Mesodermal cell (in vitro differentiated cells): ENCODE data around the gene GPR158.
A peak's percentile ranks its signal among the peaks of the same experiment; 100 is the strongest.

Source experiments
- H3K27ac ChIP-seq: 2 replicates; pipeline ENCODE4 v1.7.0; 2013; ENCODE audit warnings: mild to moderate bottlenecking, low read depth, low read length, moderate library complexity; ENCODE audit not compliant: severe bottlenecking
- H3K36me3 ChIP-seq: 2 replicates; pipeline ENCODE4 v1.7.1; 2013; ENCODE audit warnings: mild to moderate bottlenecking, low read length, moderate library complexity; ENCODE audit not compliant: control insufficient read depth, insufficient read depth
- H3K4me1 ChIP-seq: one replicate; pipeline ENCODE4 v1.7.1; 2013; ENCODE audit warnings: mild to moderate bottlenecking, low read length; ENCODE audit not compliant: insufficient read depth, control insufficient read depth, poor library complexity, severe bottlenecking
- H3K4me3 ChIP-seq: 2 replicates; pipeline ENCODE4 v1.7.0; 2013; ENCODE audit warnings: low read length, control low read depth, mild to moderate bottlenecking; ENCODE audit not compliant: insufficient read depth, poor library complexity, severe bottlenecking; ENCODE audit errors: extremely low read depth
- H3K9me3 ChIP-seq: 2 replicates; pipeline ENCODE4 v1.7.1; 2013; ENCODE audit warnings: mild to moderate bottlenecking, low read length, moderate library complexity; ENCODE audit not compliant: control insufficient read depth
- WGBS, 2 experiments: methylation state at CpG; one replicate each; pipeline ENCODE4 v1.1.5; 2013; ENCODE audit warnings: missing lambda C conversion rate in 2 of 2; ENCODE audit not compliant: insufficient coverage in 2 of 2; 5-methylcytosine and 5-hydroxymethylcytosine counted together

Gene GPR158

DNA sequence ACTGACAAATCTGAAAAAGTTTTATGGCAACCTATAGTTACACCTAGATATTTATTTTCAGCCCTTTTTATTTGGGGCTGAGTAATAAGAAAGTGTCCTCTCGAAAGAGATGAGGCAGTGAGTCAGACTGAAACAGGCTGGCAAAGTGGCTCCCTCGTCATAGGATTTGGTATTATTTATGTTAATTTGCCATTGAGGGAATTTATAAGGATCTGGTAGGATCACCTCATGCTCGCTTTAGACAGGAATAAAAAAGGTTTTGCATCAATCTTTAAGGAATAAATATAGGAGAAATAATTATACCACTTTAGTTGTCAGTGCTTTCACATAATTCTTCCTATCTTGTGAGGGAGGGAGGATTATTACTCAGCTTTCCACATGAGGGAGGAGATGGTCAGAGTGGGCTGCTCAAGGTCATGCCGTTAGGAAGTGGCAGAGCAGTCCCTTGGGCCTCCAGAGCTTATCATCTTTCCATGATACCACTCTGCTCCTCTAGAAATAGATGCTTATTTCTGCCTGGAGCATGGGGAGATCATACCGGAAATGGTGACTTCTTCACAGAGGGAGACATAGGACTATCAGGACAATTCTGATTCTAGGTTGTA is 356.8 kb downstream of the GPR158 start:
- H3K4me1 ChIP-seq, result no peaks in the 10 kb centered on the region
- 90 to 93% methylated on average over 3 of the region's 5 CpGs for WGBS, 2 experiments
- H3K36me3 ChIP-seq, result no peaks in the 10 kb centered on the region
- no peak overlapping the region for H3K27ac ChIP-seq
- no peaks in the 10 kb centered on the region for H3K9me3 ChIP-seq
- H3K4me3 ChIP-seq, result no peak overlapping the region

DNA sequence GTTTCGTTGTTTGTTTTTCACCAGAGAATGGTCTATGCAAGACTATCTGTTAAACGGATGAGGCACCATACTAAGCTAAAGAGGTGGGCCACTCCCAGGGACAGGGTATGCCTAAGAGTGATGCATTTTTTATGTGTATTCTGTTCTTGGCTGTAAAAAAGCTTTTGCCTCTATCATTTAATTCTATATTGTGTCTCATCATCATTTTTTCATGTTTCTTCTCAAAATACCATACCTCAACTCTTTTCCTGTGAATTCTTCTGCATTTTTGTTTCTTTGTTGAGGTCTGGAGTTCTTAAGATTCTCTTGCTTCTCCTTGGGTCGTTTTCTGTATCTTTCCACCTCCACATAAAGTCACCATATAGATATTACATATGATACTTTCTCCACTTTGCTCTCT is 357.4 kb downstream of the GPR158 start:
- Histone ChIP-seq H3K27ac (no peak overlapping the region), H3K36me3 (no peaks in the 10 kb centered on the region), H3K9me3 (no peaks in the 10 kb centered on the region), H3K4me3 (no peak overlapping the region), H3K4me1 (no peaks in the 10 kb centered on the region)
- 86% methylated on average over 1 of the region's 3 CpGs for WGBS, 2 experiments

DNA sequence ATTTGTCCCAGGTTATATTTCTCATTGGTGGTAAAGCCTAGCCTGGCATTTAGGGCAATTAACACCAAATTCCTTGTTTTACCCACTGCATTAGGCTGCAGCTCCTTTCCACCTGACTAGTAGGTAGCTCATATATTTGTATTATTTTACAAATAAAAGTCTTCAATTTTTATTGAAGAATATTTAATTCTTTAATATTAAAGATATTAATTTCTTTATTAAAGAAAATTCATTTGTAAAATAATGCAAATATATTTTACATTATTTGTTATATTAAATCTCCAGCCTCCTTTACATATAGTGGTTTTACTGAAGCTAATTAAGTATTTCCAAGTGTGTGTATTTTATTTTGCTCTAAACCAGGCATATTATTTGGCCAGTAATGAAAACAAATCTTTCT is 361.2 kb downstream of the GPR158 start:
- Histone ChIP-seq H3K9me3 (no peaks in the 10 kb centered on the region), H3K4me3 (no peak overlapping the region), H3K27ac (no peak overlapping the region), H3K4me1 (no peaks in the 10 kb centered on the region), H3K36me3 (no peaks in the 10 kb centered on the region)

DNA sequence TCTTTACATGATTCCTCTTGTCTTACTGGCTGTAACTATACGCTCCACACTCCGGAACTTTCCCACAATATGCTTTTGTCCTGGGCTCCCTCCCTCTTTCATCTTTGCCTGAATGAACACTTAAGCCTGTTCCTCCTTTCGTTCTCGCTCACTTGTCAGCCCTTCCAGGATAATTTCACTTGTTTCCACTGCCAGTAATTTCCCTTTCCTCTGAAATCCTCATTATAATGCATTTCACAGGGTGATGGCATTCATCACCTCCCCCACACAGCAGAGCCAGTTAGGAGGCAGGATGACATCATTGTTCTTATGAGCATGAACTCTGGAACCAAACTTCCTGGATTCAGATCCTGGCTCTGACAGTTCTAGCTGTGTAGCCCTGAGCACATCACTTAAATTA is 372.6 kb downstream of the GPR158 start:
- no peaks in the 10 kb centered on the region for H3K9me3 ChIP-seq
- no peak overlapping the region for H3K4me3 ChIP-seq
- H3K27ac ChIP-seq, result peak overlapping the region; percentile 52
- no peaks in the 10 kb centered on the region for H3K36me3 ChIP-seq
- WGBS, 2 experiments, result 74 to 83% methylated on average over 4 of the region's 4 CpGs
- H3K4me1 ChIP-seq, result no peaks in the 10 kb centered on the region

DNA sequence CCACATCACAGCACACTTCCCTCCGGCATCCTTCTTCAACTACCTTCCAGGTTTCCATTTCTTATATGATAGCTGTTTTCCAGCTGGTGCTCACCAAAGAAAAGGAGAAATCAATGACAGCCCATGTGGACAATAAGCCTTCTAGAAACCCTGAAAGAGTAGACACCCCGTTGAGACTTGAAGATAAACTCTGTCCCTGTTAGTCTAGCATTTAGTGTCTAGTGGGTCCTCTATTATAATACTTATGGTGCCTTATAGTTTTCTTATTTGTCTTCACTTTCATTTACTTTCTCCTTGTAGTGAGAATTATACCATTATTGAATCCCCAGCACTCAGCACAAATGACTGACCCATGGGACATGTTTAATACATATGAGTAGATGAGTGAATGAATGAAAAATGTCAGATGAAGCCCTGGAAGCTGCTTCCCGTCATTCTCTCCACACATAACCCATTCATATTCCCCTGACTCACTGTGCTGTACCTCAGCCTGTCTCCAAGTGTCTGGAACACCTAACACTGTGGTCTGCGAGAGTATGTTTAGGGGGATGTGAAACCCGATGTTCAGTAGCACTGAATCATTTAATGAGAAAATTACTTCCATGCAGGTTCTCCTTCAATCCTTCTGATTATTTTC is 377.6 kb downstream of the GPR158 start:
- 93 to 100% methylated on average over 2 to 3 of the region's 5 CpGs for WGBS, 2 experiments
- no peak overlapping the region for H3K27ac ChIP-seq
- H3K4me3 ChIP-seq, result no peak overlapping the region
- H3K9me3 ChIP-seq, result no peaks in the 10 kb centered on the region
- H3K4me1 ChIP-seq, result peaks cover 8% of the 10 kb centered on the region
- no peaks in the 10 kb centered on the region for H3K36me3 ChIP-seq

DNA sequence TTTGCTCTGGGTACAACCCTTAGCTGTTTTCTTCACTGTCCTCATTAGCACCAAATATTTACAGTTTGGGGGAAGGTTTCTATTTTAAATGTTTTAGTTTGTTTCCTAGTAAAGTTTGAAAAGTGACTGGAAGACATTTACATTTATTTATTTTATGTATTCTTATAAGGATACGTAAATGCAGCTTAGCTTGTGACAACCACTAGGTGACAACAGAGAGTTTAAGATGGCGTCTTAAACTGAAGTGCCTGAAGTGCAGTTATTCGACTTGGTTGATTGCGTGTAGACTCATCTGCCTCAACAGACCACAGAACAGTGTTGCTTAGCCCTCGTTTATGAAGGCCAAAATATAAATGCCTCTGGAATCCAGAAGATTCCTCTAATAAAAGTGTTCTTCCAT is 381.1 kb downstream of the GPR158 start:
- H3K27ac ChIP-seq, result no peak overlapping the region
- no peaks in the 10 kb centered on the region for H3K9me3 ChIP-seq
- no peaks in the 10 kb centered on the region for H3K36me3 ChIP-seq
- H3K4me1 ChIP-seq, result peaks cover 8% of the 10 kb centered on the region
- H3K4me3 ChIP-seq, result no peak overlapping the region
- 85 to 96% methylated on average over 5 of the region's 5 CpGs for whole genome bisulfite sequencing, 2 experiments

DNA sequence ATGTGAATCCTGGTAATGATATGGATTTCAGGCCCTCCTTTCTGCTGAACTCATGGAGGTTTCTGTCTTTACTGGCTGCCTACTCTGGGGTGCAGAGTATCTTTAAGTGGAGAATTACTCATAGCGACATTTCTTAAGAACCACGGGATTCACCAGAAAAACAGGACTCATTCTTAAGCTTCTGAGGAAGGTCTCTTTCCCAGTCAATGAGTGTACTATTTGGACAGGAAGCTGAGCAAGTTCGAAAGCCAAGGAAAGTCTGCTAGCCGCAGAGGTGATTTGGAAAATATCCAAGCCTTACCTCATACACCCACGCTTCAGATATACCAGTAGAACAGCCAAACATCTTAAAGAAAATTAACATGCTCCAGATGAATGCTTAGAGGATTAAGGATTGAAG is 381.7 kb downstream of the GPR158 start:
- WGBS, 2 experiments, result 92 to 94% methylated on average over 2 of the region's 5 CpGs

DNA sequence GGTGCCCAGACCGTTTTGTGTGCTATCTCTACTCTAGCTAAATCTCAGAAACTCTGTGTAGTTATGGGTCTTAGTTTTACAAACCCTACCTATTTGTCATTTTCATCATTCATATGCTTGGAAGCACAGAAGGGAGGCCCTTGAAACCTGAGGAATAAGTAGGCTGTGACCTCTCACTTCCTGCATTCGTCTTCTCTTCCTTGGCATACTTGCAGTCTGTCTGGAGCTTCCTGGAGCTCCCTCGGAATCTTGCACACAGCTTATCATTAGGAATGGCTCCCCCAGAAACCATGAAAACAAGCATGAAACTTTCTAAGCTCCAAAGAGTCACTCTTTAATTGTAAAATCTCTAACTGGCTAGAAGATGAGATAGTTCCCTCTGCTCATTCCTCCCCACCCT is 382.3 kb downstream of the GPR158 start:
- no peak overlapping the region for H3K27ac ChIP-seq
- WGBS, 2 experiments, result 79 to 100% methylated on average over 2 of the region's 3 CpGs
- no peaks in the 10 kb centered on the region for H3K36me3 ChIP-seq
- no peak overlapping the region for H3K4me3 ChIP-seq
- peaks cover 8% of the 10 kb centered on the region for H3K4me1 ChIP-seq
- no peaks in the 10 kb centered on the region for H3K9me3 ChIP-seq

More for the DNA sequence above, 381.7 kb downstream of the GPR158 start:
- H3K36me3 ChIP-seq, result no peaks in the 10 kb centered on the region
- peaks cover 8% of the 10 kb centered on the region for H3K4me1 ChIP-seq
- H3K9me3 ChIP-seq, result no peaks in the 10 kb centered on the region
- H3K27ac ChIP-seq, result no peak overlapping the region
- H3K4me3 ChIP-seq, result no peak overlapping the region

DNA sequence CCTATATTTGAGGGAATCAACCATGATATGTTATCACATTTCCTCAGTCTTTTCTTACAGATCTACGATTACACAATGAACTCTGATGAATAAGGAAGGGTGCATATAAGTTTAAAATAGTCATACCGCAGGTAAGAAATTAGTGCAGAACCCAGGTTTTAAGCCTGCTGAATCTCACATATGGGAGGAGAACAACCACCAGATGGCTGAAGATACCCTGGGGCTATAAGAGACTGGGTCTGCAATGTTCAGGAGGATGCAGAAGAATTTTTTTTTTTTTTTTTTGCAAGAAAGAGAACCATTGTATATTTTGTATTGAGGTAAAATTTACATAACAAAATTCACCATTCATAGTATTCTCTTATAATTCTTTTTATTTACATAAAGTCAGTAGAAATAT is 387.0 kb downstream of the GPR158 start:
- Histone ChIP-seq H3K36me3 (no peaks in the 10 kb centered on the region), H3K27ac (no peak overlapping the region), H3K4me3 (no peak overlapping the region), H3K9me3 (no peaks in the 10 kb centered on the region), H3K4me1 (peaks cover under 1% of the 10 kb centered on the region)
- 86 to 100% methylated on average over 1 of the region's 2 CpGs for WGBS, 2 experiments

DNA sequence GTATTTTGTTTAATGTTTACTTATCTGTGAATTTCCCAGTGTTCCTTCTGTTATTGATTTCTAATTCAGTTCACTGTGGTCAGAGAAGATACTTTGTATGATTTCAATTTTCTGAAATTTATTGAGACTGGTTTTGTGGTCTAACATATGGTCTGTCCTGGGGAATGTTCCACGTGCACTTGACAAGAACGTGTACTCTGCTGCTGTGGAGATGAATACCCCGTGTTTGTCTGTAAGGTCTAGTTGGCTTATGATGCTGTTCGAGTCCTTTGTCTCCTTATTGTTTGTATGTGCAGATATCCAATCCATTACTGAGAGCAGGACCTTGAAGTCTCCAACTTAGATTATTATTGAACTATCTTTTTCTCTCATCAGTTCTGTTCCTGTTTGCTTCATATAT is 387.7 kb downstream of the GPR158 start:
- Histone ChIP-seq H3K9me3 (no peaks in the 10 kb centered on the region), H3K36me3 (no peaks in the 10 kb centered on the region), H3K4me1 (no peaks in the 10 kb centered on the region), H3K4me3 (no peak overlapping the region), H3K27ac (no peak overlapping the region)
- WGBS, 2 experiments, result 79% methylated on average over 3 of the region's 4 CpGs; no CpG with 5 or more reads in 1 of the 2 experiments

DNA sequence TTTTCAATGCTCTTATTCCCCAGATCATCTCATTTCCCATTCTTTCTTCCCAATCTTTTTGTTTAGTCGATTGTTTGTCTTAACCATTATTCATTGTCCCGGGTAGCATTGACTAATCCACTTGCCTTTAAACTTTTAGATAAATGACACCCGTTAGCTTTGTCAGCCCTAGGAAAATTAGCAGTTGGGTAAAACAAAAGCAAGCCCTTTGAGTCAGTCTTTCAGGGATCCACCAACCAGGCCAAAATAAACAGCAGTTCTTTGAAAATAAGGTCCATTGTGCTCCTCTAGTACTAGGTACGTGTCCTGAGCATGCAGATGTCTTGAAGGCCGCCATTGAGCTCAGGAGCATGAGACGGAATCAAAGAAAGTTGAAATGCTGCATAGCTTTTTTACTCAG is 389.6 kb downstream of the GPR158 start:
- Histone ChIP-seq H3K36me3 (no peaks in the 10 kb centered on the region), H3K9me3 (no peaks in the 10 kb centered on the region), H3K27ac (no peak overlapping the region), H3K4me3 (no peak overlapping the region), H3K4me1 (no peaks in the 10 kb centered on the region)
- WGBS, 2 experiments, result 91 to 94% methylated on average over 3 to 4 of the region's 6 CpGs
